H1 (cell line): ENCODE data around the gene COL28A1. TPM values are rescaled to one million over a fixed set of nuclear protein-coding genes. Genes with fewer than 3 reads are reported as not detected.

ENCODE experiments used
- CTCF ChIA-PET: fragments of 300-600 bp; sonication (Branson Sonifier 250); formaldehyde crosslinking; loops from one replicate; lab custom pipeline; 2021; ENCODE audit not compliant: partially characterized antibody; lab: Charles Lee
- POLR2A ChIA-PET: fragments of 300-600 bp; sonication (Branson Sonifier 250); formaldehyde crosslinking; loops from one replicate; lab custom pipeline; 2021; ENCODE audit warnings: inconsistent platforms; ENCODE audit not compliant: partially characterized antibody; lab: Charles Lee
- DNase-seq, 2 experiments: peaks; one replicate each; pipeline versions ENCODE4 v3.0.0 to v3.0.0-alpha.2; 2010 to 2022; ENCODE audit warnings: low spot score in 2 of 2, low read depth in 1 of 2, mixed read lengths in 1 of 2
- FAIRE-seq: peaks from 2 replicates; lab custom pipeline; 2011; peaks lifted over from hg19 to GRCh38; lab: Jason Lieb, UNC
- H2AFZ ChIP-seq: 2 replicates; pipeline ENCODE4 v1.8.1; 2012; ENCODE audit warnings: low read length, inconsistent platforms
- H2AK5ac ChIP-seq: 2 replicates; pipeline ENCODE4 v1.6.1; 2013; ENCODE audit warnings: low read depth, low read length
- H2BK120ac ChIP-seq: replicated peaks from 2 replicates; pipeline ENCODE3; 2013; ENCODE audit warnings: low read depth, low read length, inconsistent platforms
- H2BK12ac ChIP-seq: 2 replicates; pipeline ENCODE4 v1.6.1; 2013; ENCODE audit warnings: low read depth, low read length
- H2BK15ac ChIP-seq: 2 replicates; pipeline ENCODE4 v1.6.1; 2013; ENCODE audit warnings: low read length
- H2BK20ac ChIP-seq: 2 replicates; pipeline ENCODE4 v1.6.1; 2013; ENCODE audit warnings: low read length
- H2BK5ac ChIP-seq: 2 replicates; pipeline ENCODE4 v1.6.1; 2013; ENCODE audit warnings: low read depth, low read length
- H3K14ac ChIP-seq: 2 replicates; pipeline ENCODE4 v1.6.1; 2013; ENCODE audit warnings: inconsistent platforms; ENCODE audit not compliant: insufficient read length
- H3K18ac ChIP-seq: 2 replicates; pipeline ENCODE4 v1.6.1; 2013; ENCODE audit warnings: low read length; ENCODE audit errors: extremely low read depth
- H3K23ac ChIP-seq: 2 replicates; pipeline ENCODE4 v1.6.1; 2013; ENCODE audit warnings: inconsistent platforms; ENCODE audit not compliant: insufficient read length
- H3K23me2 ChIP-seq: 2 replicates; pipeline ENCODE4 v1.6.1; 2013; ENCODE audit warnings: low read depth, low read length
- H3K27ac ChIP-seq: 2 replicates; pipeline ENCODE4 v1.6.1; 2011; ENCODE audit warnings: low read depth, low read length, inconsistent platforms
- H3K27me3 ChIP-seq, 4 experiments: replicated peaks in 1 of 4; 1 replicate in 1 of 4; 2 replicates in 3 of 4; pipeline versions ENCODE4 v1.6.1 to v1.8.1; 2011 to 2013; ENCODE audit warnings: low read length in 3 of 4, mild to moderate bottlenecking in 3 of 4, inconsistent platforms in 2 of 4, mixed read lengths in 2 of 4, moderate library complexity in 1 of 4; ENCODE audit not compliant: control insufficient read depth in 3 of 4, insufficient read depth in 3 of 4; ENCODE audit errors: extremely low read depth in 1 of 4
- H3K36me3 ChIP-seq, 4 experiments: 2 replicates each; pipeline versions ENCODE4 v1.6.1 to v1.8.1; 2011 to 2013; ENCODE audit warnings: mild to moderate bottlenecking in 4 of 4, low read length in 3 of 4, moderate library complexity in 2 of 4, control low read depth in 1 of 4, inconsistent platforms in 1 of 4; ENCODE audit not compliant: insufficient read depth in 4 of 4, control insufficient read depth in 2 of 4
- H3K4ac ChIP-seq: replicated peaks from 2 replicates; pipeline ENCODE3; 2013; ENCODE audit warnings: low read length, low read depth, mixed read lengths, inconsistent platforms; ENCODE audit not compliant: insufficient read length
- H3K4me1 ChIP-seq, 4 experiments: replicated peaks in 1 of 4; 1 replicate in 1 of 4; 2 replicates in 3 of 4; pipeline versions ENCODE4 v1.6.1 to v1.8.1; 2011 to 2013; ENCODE audit warnings: low read length in 3 of 4, inconsistent platforms in 2 of 4, mixed read lengths in 1 of 4; ENCODE audit not compliant: insufficient read depth in 4 of 4, control insufficient read depth in 3 of 4
- H3K4me2 ChIP-seq, 2 experiments: 2 replicates each; pipeline versions ENCODE4 v1.6.1 to v1.8.1; 2011 to 2013; ENCODE audit warnings: low read depth in 2 of 2, low read length in 2 of 2, control low read depth in 1 of 2, inconsistent platforms in 1 of 2, mild to moderate bottlenecking in 1 of 2; ENCODE audit not compliant: insufficient read depth in 1 of 2
- H3K4me3 ChIP-seq, 4 experiments: fragments of 200-600, 300-600 bp in 1 of 4; sonication (generic), shearing (Covaris generic), sonication (Bioruptor Twin) in 1 of 4; 2 replicates each; pipeline versions ENCODE4 v1.5.1 to v1.8.1; 2011 to 2016; ENCODE audit warnings: low read length in 4 of 4, low read depth in 3 of 4, control low read depth in 2 of 4, inconsistent platforms in 2 of 4, mild to moderate bottlenecking in 2 of 4, mixed read lengths in 1 of 4, moderate library complexity in 1 of 4; ENCODE audit not compliant: insufficient read depth in 2 of 4; ENCODE audit errors: extremely low read depth in 1 of 4
- H3K56ac ChIP-seq: replicated peaks from 2 replicates; pipeline ENCODE3; 2013; ENCODE audit warnings: low read depth, mild to moderate bottlenecking, mixed read lengths, low read length, inconsistent platforms; ENCODE audit not compliant: insufficient read length
- H3K79me1 ChIP-seq: 2 replicates; pipeline ENCODE4 v1.6.1; 2013; ENCODE audit warnings: low read depth, low read length, control low read depth
- H3K79me2 ChIP-seq, 2 experiments: 2 replicates each; pipeline versions ENCODE4 v1.6.1 to v1.8.1; 2012 to 2013; ENCODE audit warnings: low read length in 2 of 2, mild to moderate bottlenecking in 2 of 2, inconsistent platforms in 1 of 2; ENCODE audit not compliant: insufficient read depth in 2 of 2, control insufficient read depth in 1 of 2
- H3K9ac ChIP-seq, 4 experiments: replicated peaks in 1 of 4; 1 replicate in 1 of 4; 2 replicates in 3 of 4; pipeline versions ENCODE4 v1.6.1 to v1.8.1; 2011 to 2013; ENCODE audit warnings: low read depth in 3 of 4, low read length in 3 of 4, control low read depth in 2 of 4, mild to moderate bottlenecking in 2 of 4, moderate library complexity in 2 of 4, inconsistent platforms in 1 of 4; ENCODE audit errors: extremely low read depth in 1 of 4
- H3K9me3 ChIP-seq, 2 experiments: 2 replicates each; pipeline versions ENCODE4 v1.6.1 to v1.8.1; 2012 to 2013; ENCODE audit warnings: mild to moderate bottlenecking in 2 of 2, moderate library complexity in 2 of 2, control low read depth in 1 of 2, inconsistent platforms in 1 of 2, low read depth in 1 of 2, low read length in 1 of 2, mixed read lengths in 1 of 2; ENCODE audit not compliant: insufficient read depth in 2 of 2
- H4K20me1 ChIP-seq, 2 experiments: replicated peaks in 1 of 2; 2 replicates each; pipeline versions ENCODE3 to v1.8.1; 2011 to 2013; ENCODE audit warnings: inconsistent platforms in 2 of 2, low read length in 2 of 2, mild to moderate bottlenecking in 1 of 2; ENCODE audit not compliant: insufficient read depth in 2 of 2, control insufficient read depth in 1 of 2
- H4K5ac ChIP-seq: 2 replicates; pipeline ENCODE4 v1.6.1; 2013; ENCODE audit warnings: low read length, low read depth, mixed read lengths, inconsistent platforms; ENCODE audit not compliant: insufficient read length
- H4K8ac ChIP-seq: 2 replicates; pipeline ENCODE4 v1.8.0; 2013; ENCODE audit warnings: mild to moderate bottlenecking, moderate library complexity, low read length, inconsistent platforms; ENCODE audit not compliant: insufficient read depth; ENCODE audit errors: extremely low read depth
- H4K91ac ChIP-seq: replicated peaks from 2 replicates; pipeline ENCODE3; 2013; ENCODE audit warnings: low read length, mixed read lengths, inconsistent platforms; ENCODE audit not compliant: insufficient read length
- ASH2L ChIP-seq: fragments of 200-600, 300-600 bp; sonication (generic); IDR thresholded peaks from one replicate; pipeline ENCODE4 v1.7.1; 2017; ENCODE audit warnings: low read length
- EGR1 ChIP-seq: IDR thresholded peaks from 2 replicates; pipeline ENCODE4 v1.6.1; 2011; ENCODE audit warnings: low read depth, low read length, borderline replicate concordance
- KDM5A ChIP-seq: fragments of 200-600 bp; IDR thresholded peaks from 2 replicates; pipeline ENCODE4 v1.7.1; 2012; ENCODE audit warnings: mild to moderate bottlenecking, low read length, inconsistent platforms, mixed read lengths
- POLR2A ChIP-seq, 2 experiments: IDR thresholded peaks; 1 replicate in 1 of 2; 2 replicates in 1 of 2; pipeline ENCODE4 v1.6.1; 2011; ENCODE audit warnings: low read depth in 2 of 2, low read length in 2 of 2, mild to moderate bottlenecking in 2 of 2; ENCODE audit errors: control extremely low read depth in 1 of 2
- SIX5 ChIP-seq: IDR thresholded peaks from 2 replicates; pipeline ENCODE4 v1.6.1; 2011; ENCODE audit warnings: mild to moderate bottlenecking, low read depth, low read length
- WGBS, 2 experiments: shearing (Covaris generic) in 1 of 2; methylation state at CpG; one replicate each; pipeline versions ENCODE4 v1.1.6 to v1.1.7; 2013 to 2015; ENCODE audit warnings: low lambda C conversion rate in 2 of 2, mixed read lengths in 2 of 2, inconsistent platforms in 1 of 2, low coverage in 1 of 2, missing lambda C conversion rate in 1 of 2; ENCODE audit not compliant: insufficient replicate concordance in 2 of 2, insufficient coverage in 1 of 2, insufficient read length in 1 of 2; ENCODE audit errors: extremely low coverage in 1 of 2, missing lambda C conversion rate in 1 of 2; 5-methylcytosine and 5-hydroxymethylcytosine counted together
- polyA plus RNA-seq, 7 experiments: library from polyadenylated mRNA; depleted of rRNA in 3 of 7; stranded (reverse) in 5 of 7; unstranded in 2 of 7; fragments of >200 nt in 5 of 7; fragments of 200-250 nt in 2 of 7; gene quantifications; 1 replicate in 5 of 7; 2 replicates in 1 of 7; 4 replicates in 1 of 7; pipeline versions ENCODE4 v1.2.1 to v1.2.3, GENCODE V29; 2011 to 2013; ENCODE audit warnings: missing spikeins in 2 of 7, mixed read lengths in 2 of 7
- total RNA-seq: library from RNA; stranded (reverse); fragmentation: NEBNext Ultra II Directional; extraction: Animal tissue kit (Norgen Biotek cat#: 25700); gene quantifications from 2 replicates; pipeline ENCODE4 v1.2.1, GENCODE V29; 2021
- TF ChIP-seq, protein P1 (sequence below): IDR thresholded peaks from 2 replicates; pipeline ENCODE4 v1.6.1; 2011; ENCODE audit warnings: low read length, improper control_type of control experiment

COL28A1 gene
- total and polyA plus RNA-seq, 2 of the 8 experiments (the other 6 are each of a cell fraction or from before 2014, with no cell fraction given): 0.22 to 0.38 TPM

DNA sequence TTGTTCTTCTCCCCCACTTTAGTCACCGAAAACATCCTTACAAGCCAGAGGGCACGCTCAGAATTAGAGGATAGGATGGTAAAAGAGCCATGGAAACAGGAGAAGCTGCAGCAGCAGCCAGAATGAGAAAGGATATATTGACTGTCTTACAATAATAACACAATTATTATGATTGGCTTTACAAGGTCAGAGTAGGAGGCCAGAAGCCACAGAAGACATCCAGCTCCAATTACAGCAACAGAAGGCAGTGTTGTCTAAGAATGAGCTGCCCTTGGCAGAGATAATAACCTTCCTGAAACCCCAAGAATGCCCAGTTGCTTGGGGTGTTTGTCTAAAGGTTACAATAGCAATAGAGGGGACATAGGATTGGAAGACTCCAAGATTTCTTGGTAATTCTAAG, 184.5 kb downstream of the COL28A1 start:
- H2AK5ac ChIP-seq: no peak overlapping the region; the same call in 1 of the 2 replicates
- no peak overlapping the region for H3K9ac ChIP-seq
- peak overlapping the region; percentile 82 for H4K5ac ChIP-seq
- H3K27ac ChIP-seq: peak overlapping the region; percentile 71
- H3K4me3 ChIP-seq: peak overlapping the region in 1 of 4 experiments; percentile 37; a peak in 1 of 8 replicates
- H3K4me1 ChIP-seq: peaks cover 2 to 15% (median 9%) of the 10 kb centered on the region in 4 experiments; a peak in 4 of 7 replicates
- H3K56ac ChIP-seq: no peak overlapping the region
- H3K14ac ChIP-seq: no peak overlapping the region
- H2BK15ac ChIP-seq: no peak overlapping the region
- 63% methylated on average over 2 of the region's 2 CpGs; no CpG with 5 or more reads in 1 of the 2 experiments for WGBS, 2 experiments
- peaks cover 9 to 13% of the 10 kb centered on the region in 2 experiments for H3K9me3 ChIP-seq
- peaks cover 0 to 4% (median 1%) of the 10 kb centered on the region in 4 experiments; a peak in 2 of 8 replicates for H3K36me3 ChIP-seq
- POLR2A ChIA-PET: no interaction called here
- peak overlapping the region; percentile 72; the same call in 1 of the 2 replicates for H2BK5ac ChIP-seq
- H4K20me1 ChIP-seq: no peaks in the 10 kb centered on the region
- H3K27me3 ChIP-seq: no peaks in the 10 kb centered on the region
- peak overlapping the region; percentile 76; the same call in 1 of the 2 replicates for H2BK12ac ChIP-seq
- peak overlapping the region; percentile 40; the same call in 1 of the 2 replicates for H2BK20ac ChIP-seq
- peak overlapping the region; percentile 68; the same call in 1 of the 2 replicates for H3K18ac ChIP-seq
- DNase-seq (no peak), FAIRE-seq (no peak)
- no peak overlapping the region for H4K8ac ChIP-seq
- H2BK120ac ChIP-seq: peak overlapping the region; percentile 94
- no peak overlapping the region for H2AFZ ChIP-seq
- no peaks in the 10 kb centered on the region for H3K79me2 ChIP-seq
- peak overlapping the region; percentile 97 for H4K91ac ChIP-seq
- H3K79me1 ChIP-seq: no peaks in the 10 kb centered on the region
- H3K23ac ChIP-seq: no peak overlapping the region
- H3K4ac ChIP-seq: peak overlapping the region; percentile 40
- TF ChIP-seq POLR2A (IDR thresholded peaks at IDR 0.05; ENCODE audit: control extremely low read depth in 1 of 2, low read depth in 2 of 2, low read length in 2 of 2) (no peak), ASH2L (no peak), EGR1 (no peak), KDM5A (no peak), SIX5 (no peak)
- TF ChIP-seq, protein P1, sequence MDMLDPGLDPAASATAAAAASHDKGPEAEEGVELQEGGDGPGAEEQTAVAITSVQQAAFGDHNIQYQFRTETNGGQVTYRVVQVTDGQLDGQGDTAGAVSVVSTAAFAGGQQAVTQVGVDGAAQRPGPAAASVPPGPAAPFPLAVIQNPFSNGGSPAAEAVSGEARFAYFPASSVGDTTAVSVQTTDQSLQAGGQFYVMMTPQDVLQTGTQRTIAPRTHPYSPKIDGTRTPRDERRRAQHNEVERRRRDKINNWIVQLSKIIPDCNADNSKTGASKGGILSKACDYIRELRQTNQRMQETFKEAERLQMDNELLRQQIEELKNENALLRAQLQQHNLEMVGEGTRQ: no peak
- H3K4me2 ChIP-seq: no peak overlapping the region
- CTCF ChIA-PET: interaction anchor here (0.6 kb wide), 1 partner anchor 866 kb away, joined by 3 read pairs; no protein-coding TSS in a partner anchor
- no peaks in the 10 kb centered on the region for H3K23me2 ChIP-seq
